NCI-H1694 (cell line): ENCODE data around the gene VHLL.
"Not testable (repeated sequence)": the region's sequence is repeated elsewhere in the genome, so short reads cannot be mapped to it uniquely, and the experiment has no call there.

Experiments
- DNase-seq: peaks from one replicate; lab custom pipeline; 2025; lab: John Stamatoyannopoulos, UW

Gene VHLL

DNA sequence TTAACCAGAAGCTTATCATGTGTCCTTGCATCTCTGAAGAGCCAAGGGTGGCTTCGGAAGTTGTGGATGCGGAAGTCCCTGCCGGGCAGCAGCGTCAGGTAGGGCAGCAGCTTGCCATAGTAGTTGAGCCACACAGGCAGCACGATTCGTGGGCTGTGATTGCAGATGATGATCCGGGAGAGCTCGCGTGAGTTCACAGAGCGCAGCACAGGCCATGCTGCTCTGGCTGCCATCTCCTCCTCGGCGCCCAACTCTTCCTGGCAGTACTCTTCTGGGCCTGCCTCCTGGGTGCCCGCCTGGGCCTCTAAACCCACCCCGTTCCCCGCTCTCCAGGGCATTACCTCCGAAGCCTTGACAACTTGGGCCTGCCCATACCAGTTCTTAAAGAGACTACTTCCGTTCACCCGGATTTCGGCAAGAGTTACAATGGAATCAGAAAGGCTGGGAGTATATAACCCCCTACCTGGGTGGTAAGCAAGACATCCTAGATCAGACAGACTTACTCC is at the start of gene VHLL:
Gene VHLL, minus strand, starts transcription at position 456 of the 506 bp plus-strand sequence. Its CDS starts 118 bp downstream, at position 338.
- no peak for DNase-seq

- no peak for DNase-seq
These were observed 48.2 kb upstream of the VHLL start for GRCh38 chr1:156347331-156347730.

DNA sequence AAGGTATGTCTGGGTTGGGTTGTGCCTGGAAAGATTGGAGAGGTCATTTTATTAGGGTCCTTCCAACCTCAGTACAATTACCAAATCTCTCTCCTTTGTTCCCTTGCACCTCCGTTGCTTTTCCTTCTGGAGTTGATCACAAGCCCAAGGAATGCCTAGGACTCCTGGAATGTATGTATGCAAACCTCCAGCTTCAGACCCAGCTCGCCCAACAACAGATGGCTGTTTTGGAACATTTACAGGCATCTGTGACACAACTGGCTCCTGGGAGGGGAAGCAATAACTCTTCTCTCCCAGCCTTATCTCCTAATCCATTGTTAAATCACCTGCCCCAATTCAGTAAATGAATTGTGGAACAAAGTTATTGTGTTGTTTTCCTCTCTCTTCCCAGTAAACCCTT is 47.5 kb upstream of the VHLL start:
- DNase-seq = peak; percentile 85

DNA sequence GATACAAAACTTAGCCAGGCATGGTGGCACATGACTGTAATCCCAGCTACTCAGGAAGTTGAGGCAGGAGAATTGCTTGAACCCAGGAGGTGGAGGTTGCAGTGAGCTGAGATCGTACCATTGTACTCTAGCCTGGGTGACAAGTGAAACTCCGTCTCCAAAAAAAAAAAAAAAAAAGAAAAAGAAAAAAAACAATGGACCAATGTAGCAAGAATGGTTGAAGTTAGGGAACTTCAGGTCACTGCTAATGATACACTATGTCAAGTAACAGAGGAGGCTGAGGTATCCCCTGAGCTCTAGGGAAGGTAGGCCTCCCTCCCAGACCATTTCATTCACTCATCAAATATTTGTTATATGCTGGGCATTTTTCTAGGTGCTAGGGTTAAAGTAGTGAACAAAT is 46.9 kb upstream of the VHLL start:
- not testable (repeated sequence) for DNase-seq

DNA sequence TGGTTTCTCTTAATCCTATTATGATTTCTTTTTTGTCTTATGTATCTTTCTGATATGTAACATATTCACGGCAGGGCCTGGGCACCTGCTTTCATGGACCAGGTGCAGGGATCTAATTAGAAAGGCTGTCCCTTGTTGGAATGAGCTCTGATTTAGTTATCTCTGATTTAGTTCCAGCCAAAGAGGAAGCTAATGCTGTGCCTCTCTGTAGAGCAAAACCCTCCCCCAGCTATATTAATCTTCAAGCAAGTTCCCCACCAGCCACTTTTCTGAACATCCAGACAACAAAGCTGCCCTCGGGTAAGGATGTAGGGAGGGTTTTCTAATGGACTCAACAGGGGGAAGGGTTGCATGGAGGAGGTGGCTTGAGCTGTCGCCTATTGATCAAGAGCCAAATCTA is 45.3 kb upstream of the VHLL start:
- DNase-seq = no peak

GRCh38 chr1:156342166-156342955 is 43.3 kb upstream of the VHLL start:
- no peak for DNase-seq

DNA sequence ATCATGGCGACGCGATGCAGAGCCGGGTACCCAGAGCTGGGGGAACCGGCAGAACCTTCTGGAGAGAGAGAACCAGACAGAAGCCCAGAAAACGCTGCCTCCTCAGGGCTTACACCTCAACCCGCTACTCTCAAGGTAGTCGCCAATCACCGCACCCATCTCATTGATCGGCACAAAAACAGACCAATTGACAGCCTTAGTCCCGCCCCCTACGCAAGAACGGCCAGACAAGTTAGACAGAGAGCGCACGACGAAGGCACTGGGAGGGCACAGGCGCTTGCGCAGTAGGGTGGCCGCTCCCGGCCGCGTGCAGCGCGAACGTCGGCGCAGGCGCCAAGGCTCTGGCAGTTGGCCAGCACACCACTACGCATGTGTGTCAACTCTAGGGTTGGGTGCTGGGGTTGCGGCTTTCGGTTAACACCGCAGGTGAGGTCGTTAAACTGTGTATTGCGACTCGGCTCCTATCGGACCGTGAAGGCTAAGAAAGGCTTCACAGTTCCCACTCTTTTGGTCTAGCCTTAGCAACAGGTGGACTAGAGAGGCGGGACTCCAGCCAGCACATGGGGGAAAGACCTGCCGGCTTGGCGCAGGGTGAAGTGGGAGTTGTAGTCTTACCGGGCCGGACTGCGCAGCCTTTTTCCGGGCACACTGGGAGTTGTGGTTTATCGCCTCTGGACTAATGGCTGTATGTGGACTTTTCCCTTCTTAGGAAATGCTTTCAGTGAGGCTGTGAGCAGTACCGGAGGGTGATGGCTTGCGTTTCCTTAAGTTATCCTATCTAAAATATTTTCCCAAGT is 39.3 kb upstream of the VHLL start, which contains the start of the genes CCT3 and TSACC:
Gene CCT3, minus strand, starts transcription at position 113 of the 797 bp plus-strand sequence. Its CDS starts 108 bp downstream, at position 5.
Gene TSACC, plus strand, starts transcription at position 347 of the 797 bp plus-strand sequence. CDS start 1,232 bp downstream, outside the sequence.
- peak; percentile 100 for DNase-seq

DNA sequence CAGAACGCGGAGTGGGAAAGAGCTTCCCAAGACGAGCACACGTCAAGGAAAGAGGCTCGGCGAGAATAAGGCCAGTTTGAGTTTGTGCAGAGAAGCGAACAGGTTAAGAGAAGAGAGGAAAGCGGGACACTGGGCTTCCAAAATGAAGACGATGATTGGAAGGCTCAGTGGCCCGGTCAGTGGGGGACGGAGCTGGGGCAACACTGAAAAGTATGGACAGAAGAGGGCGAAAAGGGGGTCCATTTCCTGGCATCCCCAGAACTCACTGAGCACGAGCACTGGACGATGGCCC is 38.7 kb upstream of the VHLL start:
- DNase-seq = no peak

- DNase-seq = no peak
These were observed 38.2 kb upstream of the VHLL start for GRCh38 chr1:156337052-156337887.

GRCh38 chr1:156336242-156336641 is 37.1 kb upstream of the VHLL start:
- DNase-seq = no peak

DNA sequence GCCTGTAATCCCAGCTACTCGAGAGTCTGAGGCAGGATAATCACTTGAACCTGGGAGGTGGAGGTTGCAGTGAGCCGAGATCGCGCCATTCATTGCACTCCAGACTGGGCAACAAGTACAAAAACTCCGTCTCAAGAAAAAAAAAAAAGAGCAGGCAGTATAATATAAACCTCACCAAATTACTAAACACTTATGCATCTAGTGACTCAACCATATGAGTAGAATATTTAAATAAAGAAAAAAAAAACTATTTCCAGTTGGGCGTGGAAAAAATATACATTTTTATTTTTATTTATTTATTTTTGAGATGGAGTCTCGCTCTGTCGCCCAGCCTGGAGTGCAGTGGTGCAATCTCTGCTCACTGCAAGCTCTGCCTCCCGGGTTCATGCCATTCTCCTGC is 24.1 kb upstream of the VHLL start:
- not testable (repeated sequence) for DNase-seq

DNA sequence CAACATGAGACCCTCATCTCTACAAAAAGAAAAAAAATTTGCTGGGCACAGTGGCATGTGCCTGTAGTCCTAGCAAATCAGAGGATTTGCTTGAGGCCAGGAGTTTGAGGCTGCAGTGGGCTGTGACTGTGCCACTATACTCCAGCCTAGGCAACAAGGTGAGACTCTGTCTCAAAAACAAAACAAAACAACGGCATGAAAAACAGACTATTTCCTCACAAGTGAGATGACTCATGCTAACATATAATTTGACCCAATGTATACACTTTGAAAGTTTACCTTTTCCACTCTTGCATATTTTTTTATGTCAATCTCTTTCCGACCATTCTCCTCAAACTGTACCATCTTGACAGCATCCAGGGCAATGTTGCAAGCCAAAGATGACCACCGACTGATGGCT is 21.5 kb upstream of the VHLL start:
- no peak for DNase-seq

- peak; percentile 42 for DNase-seq
These were observed 20.6 kb upstream of the VHLL start for GRCh38 chr1:156319664-156320063.

DNA sequence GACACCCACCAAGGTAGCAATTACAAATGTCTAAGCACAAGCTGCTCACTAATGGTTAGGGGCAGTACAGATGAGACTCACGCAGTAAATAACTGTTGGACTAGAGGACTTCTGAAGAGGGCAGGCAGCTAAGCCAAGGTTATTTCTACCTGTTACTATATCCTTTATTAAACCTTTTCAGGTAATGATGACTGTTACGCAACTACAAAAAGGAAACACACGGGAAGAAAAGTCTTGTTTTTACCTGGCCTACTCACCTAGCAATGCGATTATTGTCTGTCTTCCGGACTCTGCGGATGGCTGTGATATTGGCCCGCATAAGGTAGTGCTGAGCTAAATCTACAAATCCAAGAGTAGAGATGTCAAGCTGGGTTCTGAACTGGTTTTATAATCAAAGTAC is 17.8 kb upstream of the VHLL start:
- no peak for DNase-seq

GRCh38 chr1:156310962-156311361 is 11.9 kb upstream of the VHLL start:
- no peak for DNase-seq

- no peak for DNase-seq
These were observed 9.0 kb upstream of the VHLL start for GRCh38 chr1:156308078-156308477.

DNA sequence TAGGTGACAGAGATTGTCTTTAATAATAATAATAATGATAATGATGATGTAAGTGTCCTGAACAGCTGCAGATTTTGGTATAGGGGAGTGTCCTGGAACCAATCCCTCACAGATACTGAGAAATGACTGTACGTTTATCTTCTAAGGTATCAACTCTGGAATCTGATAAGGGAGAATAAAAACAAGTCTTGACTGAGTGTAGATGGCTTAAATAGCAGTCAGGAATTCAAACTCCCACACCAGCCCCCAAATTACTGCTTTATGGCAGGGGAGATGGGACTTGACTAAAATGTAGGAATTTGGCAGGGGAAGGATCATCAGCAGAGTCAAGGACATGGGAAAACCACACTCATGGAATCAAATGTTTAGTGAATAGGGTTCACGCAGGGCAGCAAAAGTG is 6.1 kb upstream of the VHLL start:
- DNase-seq = no peak

GRCh38 chr1:156303241-156303640 is 4.1 kb upstream of the VHLL start:
- no peak for DNase-seq

DNA sequence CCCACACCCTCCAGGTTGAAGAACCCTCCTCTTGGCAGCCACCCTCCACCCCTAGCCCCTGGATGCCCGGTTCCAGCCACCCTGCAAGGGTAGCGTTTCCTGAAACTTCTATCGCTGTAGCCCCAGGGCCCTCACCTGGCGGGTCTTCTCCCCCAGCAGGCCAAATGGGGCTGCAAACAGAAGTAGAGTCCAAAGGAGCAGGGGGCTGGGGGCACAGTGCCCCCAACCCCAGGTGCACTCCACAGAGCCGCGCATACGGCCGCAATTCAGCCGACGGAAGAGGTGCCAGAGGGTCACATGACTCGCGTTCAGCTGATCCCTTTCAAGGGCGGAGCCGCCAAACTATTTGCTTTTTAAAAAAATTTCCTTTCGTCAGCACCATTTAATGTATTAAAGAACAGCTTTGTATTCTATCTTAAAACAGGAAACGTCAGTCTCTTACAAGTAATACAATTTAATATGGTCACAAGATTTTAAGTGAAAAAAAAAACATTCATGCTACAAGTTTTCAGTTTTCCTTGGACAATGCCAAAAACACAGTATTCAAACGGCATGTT is 3.6 kb downstream of the VHLL start, which contains the start of gene GLMP:
Gene GLMP, minus strand, starts transcription at position 289 of the 557 bp plus-strand sequence. Its CDS starts 34 bp downstream, at position 255.
- DNase-seq = peak; percentile 55

DNA sequence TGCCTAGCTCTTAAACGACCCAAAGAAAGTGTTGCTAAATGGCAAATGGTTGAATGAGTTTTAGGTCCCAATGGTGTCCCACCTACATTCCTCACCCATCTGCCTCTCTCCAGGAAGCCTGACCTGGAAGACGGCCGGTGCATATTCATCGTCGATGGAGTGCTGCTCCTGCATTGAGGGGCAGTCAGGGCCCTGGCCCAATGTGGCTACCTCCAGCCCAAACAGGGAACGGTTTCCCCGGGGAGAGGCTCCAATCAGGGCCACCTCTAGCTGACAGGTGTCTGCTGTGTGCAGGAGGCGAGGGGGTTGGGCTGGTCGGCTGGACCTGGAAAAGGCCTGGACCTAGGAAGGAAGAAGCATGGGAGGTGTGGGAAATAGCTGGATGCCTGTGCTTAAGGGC is 5.2 kb downstream of the VHLL start:
- no peak for DNase-seq

DNA sequence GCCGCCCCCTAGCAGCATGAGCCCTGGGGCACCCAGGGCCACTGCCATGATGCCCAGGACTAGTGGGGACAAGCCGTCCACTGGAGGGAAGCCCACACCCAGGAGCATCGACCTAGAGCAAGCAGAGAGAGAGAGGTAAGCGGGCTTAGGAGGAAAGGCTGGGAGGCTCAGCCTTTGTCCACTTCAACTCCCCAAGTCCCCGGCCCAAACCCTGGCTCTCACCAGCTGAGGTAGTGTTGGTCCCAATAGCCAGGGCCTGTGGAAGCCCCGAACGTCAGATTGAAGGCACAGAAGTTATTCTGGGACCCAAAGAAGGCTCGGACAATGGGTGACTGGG is 6.0 kb downstream of the VHLL start:
- DNase-seq = no peak
